ENCODE data around the gene TBC1D2B.

- TF ChIP-seq POLR2AphosphoS5 (IDR thresholded peaks at IDR 0.05) (no peak), CTCF (IDR thresholded peaks at IDR 0.05 in 8 of 11, conservative IDR thresholded peaks at IDR 0.05 in 3 of 11) (no peak)
Measured at GRCh38 chr15:78100886-78101285, 23.4 kb upstream of the TBC1D2B start.

Data from spleen (tissue), 7 donors.